Spinal cord (tissue), 10 donors: ENCODE measurements around the gene MVD. TPM values are rescaled to one million over a fixed set of nuclear protein-coding genes. Genes with fewer than 3 reads are reported as not detected.
"Not testable (repeated sequence)": the region's sequence is repeated elsewhere in the genome, so short reads cannot be mapped to it uniquely, and the experiment has no call there.

Source experiments
- DNase-seq, 6 donors: peaks; one replicate each; pipeline versions ENCODE4 v3.0.0 to v3.0.0-alpha.2; 2013 to 2015; ENCODE audit warnings: low spot score in 6 of 6, low read depth in 4 of 6
- H3K27ac ChIP-seq: one replicate; pipeline ENCODE4 v1.5.1; 2013; ENCODE audit warnings: low read depth, low read length, control low read depth
- H3K27me3 ChIP-seq: one replicate; pipeline ENCODE4 v1.6.1; 2013; ENCODE audit warnings: low read length; ENCODE audit not compliant: control insufficient read depth, insufficient read depth
- H3K36me3 ChIP-seq: one replicate; pipeline ENCODE4 v1.6.1; 2013; ENCODE audit warnings: low read length; ENCODE audit not compliant: control insufficient read depth, insufficient read depth
- H3K4me1 ChIP-seq: one replicate; pipeline ENCODE4 v1.6.1; 2013; ENCODE audit warnings: low read length; ENCODE audit not compliant: control insufficient read depth, insufficient read depth
- H3K4me3 ChIP-seq: one replicate; pipeline ENCODE4 v1.5.1; 2013; ENCODE audit warnings: low read depth, low read length, control low read depth
- H3K9me3 ChIP-seq: one replicate; pipeline ENCODE4 v1.6.1; 2013; ENCODE audit warnings: low read length; ENCODE audit not compliant: control insufficient read depth, insufficient read depth
- WGBS: methylation state at CpG from one replicate; pipeline ENCODE4 v1.1.5; 2013; ENCODE audit warnings: missing lambda C conversion rate; ENCODE audit not compliant: insufficient coverage; 5-methylcytosine and 5-hydroxymethylcytosine counted together
- polyA plus RNA-seq, 2 donors: library from polyadenylated mRNA; unstranded; fragments of 120-200 nt; gene quantifications; one replicate each; pipeline ENCODE4 v1.2.1, GENCODE V29; 2013; ENCODE audit not compliant: insufficient read length in 2 of 2
- total RNA-seq, 2 donors: library from RNA; depleted of rRNA in 1 of 2; stranded (reverse); fragments of 120-200 nt in 1 of 2; fragments of >200 nt in 1 of 2; gene quantifications; one replicate each; pipeline versions ENCODE4 v1.2.3 to v1.2.4, GENCODE V29; 2013 to 2014
- donor health status: healthy.

The MVD gene
- total and polyA plus RNA-seq, 4 donors, result 39.5 to 157 (median 102) TPM

DNA sequence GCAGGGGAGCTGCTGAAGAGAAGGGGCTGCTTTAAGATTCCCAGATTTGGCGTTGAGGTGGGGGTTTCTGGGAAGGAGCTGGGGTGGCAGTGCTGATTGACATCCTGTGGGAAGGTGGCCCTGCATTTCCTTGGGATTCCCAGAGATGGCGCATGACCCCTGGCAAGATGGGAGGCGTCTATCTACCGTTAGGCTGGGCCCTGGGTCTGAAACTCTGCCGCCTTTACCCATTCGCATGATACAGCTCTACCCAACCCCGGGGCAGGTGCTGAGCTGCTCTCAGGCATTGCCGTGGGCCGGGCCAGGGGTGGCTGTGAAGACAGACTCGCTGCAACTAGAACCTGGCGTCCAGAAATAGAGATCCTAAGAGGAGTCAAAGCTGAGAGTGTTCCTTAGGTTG, 9.9 kb upstream of the MVD start:
- 33% methylated on average over 11 of the region's 11 CpGs for WGBS
- no peak overlapping the region for H3K27ac ChIP-seq

DNA sequence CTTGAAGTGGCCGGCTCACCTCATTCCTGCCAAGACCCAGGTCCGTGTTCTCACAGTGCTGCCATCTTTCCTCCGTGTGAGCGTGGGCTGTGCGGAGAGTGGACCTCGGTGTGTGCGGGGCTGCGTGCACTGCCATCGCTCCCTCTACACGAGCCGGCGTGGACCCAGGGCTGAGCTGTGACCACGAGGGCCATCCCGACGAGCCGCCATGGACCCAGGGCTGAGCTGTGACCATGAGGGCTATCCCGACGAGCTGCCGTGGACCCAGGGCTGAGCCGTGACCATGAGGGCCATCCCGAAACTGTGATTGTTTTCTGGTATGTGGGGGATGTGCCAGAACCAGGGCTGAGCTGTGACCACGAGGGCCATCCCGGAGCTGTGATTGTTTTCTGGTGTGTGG, 8.9 kb upstream of the MVD start:
- H3K9me3 ChIP-seq, result no peaks in the 10 kb centered on the region
- no peaks in the 10 kb centered on the region for H3K4me1 ChIP-seq
- no peaks in the 10 kb centered on the region for H3K27me3 ChIP-seq
- peaks cover 54% of the 10 kb centered on the region for H3K36me3 ChIP-seq
- no peak for DNase-seq
- H3K27ac ChIP-seq, result no peak overlapping the region
- no peak overlapping the region for H3K4me3 ChIP-seq
- 89% methylated on average over 23 of the region's 23 CpGs for WGBS

More for the DNA sequence above, 9.9 kb upstream of the MVD start:
- H3K9me3 ChIP-seq, result no peaks in the 10 kb centered on the region
- no peak for DNase-seq
- peaks cover 51% of the 10 kb centered on the region for H3K36me3 ChIP-seq
- H3K4me1 ChIP-seq, result no peaks in the 10 kb centered on the region
- H3K4me3 ChIP-seq, result no peak overlapping the region
- peaks cover 2% of the 10 kb centered on the region for H3K27me3 ChIP-seq

DNA sequence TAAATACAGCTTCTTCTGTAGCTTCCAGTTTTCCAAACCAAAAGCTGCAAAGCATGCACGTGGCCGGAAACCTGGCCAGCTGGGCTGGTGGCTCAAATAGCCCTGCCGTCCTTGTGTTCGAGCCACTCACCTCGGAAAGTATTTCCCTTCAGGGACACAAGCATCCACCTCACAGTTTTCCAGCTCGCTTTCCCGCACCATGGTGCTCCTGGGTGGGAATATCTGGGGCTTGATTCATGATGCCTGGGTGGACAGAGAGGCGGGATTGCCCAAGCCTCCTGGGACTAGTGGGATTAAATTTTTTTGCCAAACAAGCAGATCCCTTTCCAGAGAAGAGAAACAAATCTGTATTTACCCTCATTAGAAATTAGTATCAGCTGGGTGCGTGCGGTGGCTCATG, 7.1 kb upstream of the MVD start:
- Histone ChIP-seq H3K9me3 (no peaks in the 10 kb centered on the region), H3K27me3 (no peaks in the 10 kb centered on the region), H3K36me3 (peaks cover 42% of the 10 kb centered on the region), H3K4me1 (no peaks in the 10 kb centered on the region), H3K27ac (no peak overlapping the region), H3K4me3 (no peak overlapping the region)
- no peak for DNase-seq
- 92% methylated on average over 7 of the region's 10 CpGs for WGBS

DNA sequence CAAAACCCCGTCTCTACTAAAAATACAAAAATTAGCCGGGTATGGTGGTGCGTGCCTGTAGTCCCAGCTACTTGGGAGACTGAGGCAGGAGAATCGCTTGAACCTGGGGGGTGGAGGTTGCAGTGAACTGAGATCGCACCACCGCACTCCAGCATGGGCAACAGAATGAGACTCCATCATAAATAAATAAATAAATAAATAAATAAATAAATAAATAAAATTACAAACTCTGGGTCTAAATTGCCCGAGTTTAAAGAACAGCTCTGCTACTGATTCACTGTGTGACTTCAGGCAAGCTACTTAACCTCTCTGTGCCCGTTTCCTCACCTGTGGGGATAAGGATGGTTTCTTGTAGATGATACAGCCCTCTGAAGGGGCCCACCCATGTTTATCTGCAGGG, 6.6 kb upstream of the MVD start:
- not testable (repeated sequence) for H3K9me3 ChIP-seq, H3K4me1 ChIP-seq, DNase-seq, H3K27ac ChIP-seq, H3K27me3 ChIP-seq, H3K4me3 ChIP-seq
- 100% methylated on average over 1 of the region's 8 CpGs for WGBS
- peaks cover 39% of the 10 kb centered on the region for H3K36me3 ChIP-seq

DNA sequence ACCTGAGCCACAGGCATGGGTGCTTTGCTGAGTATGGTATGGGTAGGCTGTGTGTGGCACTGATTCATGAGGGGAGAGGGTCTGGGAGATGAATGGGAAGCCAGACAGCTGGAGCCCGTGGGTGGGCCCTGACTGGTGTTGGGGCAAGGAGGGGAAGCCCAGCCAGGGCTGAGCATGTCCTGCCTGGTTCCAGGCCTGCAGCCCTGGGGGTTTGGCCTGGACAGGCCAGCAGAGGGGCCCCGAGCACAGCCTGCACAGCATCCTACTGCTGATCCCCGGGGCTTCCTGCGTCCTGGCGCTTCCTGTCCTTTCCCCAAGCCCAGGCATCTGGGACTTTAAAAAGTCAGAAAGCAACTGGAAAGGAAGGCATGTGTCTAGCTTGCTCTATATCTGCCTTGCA, 4.6 kb upstream of the MVD start:
- Histone ChIP-seq H3K27me3 (no peaks in the 10 kb centered on the region), H3K27ac (no peak overlapping the region), H3K4me3 (no peak overlapping the region), H3K9me3 (no peaks in the 10 kb centered on the region), H3K36me3 (peaks cover 23% of the 10 kb centered on the region), H3K4me1 (peaks cover 9% of the 10 kb centered on the region)
- DNase-seq, result no peak
- 62% methylated on average over 5 of the region's 5 CpGs for WGBS

DNA sequence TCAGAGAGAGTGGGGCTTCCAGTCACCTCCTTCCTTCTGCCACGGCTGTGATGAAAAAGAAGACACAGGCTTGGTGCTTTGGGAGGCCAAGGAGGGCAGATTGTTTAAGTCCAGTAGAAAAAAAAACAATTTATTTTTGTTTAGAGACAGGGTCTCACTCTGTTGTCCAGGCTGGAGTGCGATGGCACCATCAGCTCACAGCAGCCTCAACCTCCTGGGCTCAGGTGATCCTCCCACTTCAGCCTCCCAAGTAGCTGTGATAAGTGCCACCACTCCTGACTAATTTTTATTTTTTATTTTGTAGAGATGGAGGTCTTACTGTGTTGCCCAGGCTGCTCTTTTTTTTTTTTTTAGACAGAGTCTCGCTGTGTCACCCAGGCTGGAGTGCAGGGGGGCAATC, 2.7 kb upstream of the MVD start:
- peaks cover 20% of the 10 kb centered on the region for H3K4me1 ChIP-seq
- H3K9me3 ChIP-seq, result no peaks in the 10 kb centered on the region
- H3K4me3 ChIP-seq, result no peak overlapping the region
- H3K27me3 ChIP-seq, result no peaks in the 10 kb centered on the region
- H3K27ac ChIP-seq, result no peak overlapping the region
- no peak for DNase-seq
- peaks cover 15% of the 10 kb centered on the region for H3K36me3 ChIP-seq
- 100% methylated on average over 2 of the region's 3 CpGs for WGBS

DNA sequence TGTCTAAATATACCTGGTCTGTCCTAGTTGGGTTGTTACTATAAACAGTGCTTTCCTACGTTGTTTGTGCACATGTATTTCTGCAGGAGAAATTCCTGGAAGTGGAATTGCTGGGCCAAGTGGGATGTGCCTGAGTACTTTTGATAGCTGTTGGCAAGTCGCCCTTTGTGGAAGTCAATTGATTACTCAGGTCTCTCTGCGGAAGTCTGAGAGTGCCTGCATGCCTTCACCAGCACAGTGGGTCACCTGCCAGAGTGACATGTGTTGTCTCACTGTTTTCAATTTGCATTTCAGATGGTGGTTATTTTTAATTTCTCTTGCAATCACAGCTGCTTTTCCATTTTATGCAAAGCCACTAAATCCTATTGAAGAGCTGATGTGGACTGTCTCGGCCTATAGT, 2.3 kb upstream of the MVD start:
- Histone ChIP-seq H3K4me1 (peaks cover 20% of the 10 kb centered on the region), H3K9me3 (no peaks in the 10 kb centered on the region), H3K27me3 (no peaks in the 10 kb centered on the region), H3K4me3 (no peak overlapping the region), H3K27ac (no peak overlapping the region), H3K36me3 (peaks cover 17% of the 10 kb centered on the region)
- WGBS, result 77% methylated on average over 3 of the region's 4 CpGs
- DNase-seq, result no peak

DNA sequence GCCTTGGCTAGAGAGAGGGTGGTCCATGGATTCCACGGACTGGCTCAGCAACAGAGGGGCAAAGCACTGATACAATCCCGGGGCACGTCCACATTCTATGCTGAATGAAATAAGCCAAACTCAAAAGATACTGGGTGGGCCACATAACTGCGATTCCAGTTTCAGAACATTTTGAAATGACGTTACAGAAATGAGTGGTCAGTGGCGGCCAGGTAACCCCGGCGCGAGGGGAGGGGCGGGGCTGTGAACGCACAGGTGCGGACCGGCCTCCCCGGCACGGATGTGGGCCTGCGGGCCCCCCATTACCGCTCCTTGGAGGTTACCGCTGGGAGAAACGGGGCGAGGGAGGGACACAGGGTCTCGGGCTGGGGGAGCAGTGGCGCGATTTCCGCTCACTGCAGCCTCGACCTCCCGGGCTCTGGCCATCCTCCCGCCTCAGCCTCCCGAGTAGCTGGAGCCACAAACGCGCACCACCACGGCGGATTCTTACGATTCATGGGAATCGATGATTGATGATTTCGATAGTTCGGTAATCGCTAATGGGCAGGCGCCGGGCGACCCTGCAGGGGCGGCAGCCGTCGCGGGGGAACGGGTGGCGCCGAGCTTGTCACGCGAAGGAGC, 559 bp downstream of the MVD start:
- under 1% methylated on average over 49 of the region's 49 CpGs for WGBS
- Histone ChIP-seq H3K27ac (peak overlapping the region; percentile 61), H3K4me3 (peak overlapping the region; percentile 95), H3K9me3 (no peaks in the 10 kb centered on the region), H3K27me3 (no peaks in the 10 kb centered on the region), H3K4me1 (peaks cover 31% of the 10 kb centered on the region), H3K36me3 (peaks cover 36% of the 10 kb centered on the region)
- peak in 1 of 6 donors; percentile 14 for DNase-seq

DNA sequence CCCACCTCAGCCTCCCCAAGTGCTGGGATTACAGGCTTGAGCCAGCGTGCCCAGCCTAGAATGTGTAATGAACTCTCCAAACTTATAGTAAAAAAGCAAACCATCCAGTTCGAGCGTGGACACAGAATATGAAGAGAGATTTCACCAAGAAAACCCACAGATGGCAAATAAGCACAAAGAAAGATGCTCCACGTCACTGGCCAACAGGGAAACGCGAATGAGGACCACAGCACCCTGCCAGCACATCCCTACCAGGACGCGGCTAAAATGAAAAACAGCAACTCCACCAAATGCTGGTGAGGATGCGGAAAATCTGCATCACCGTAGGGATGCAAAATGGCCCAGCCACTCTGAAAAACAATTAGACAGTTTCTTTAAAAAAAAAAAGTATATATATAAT, 1.4 kb downstream of the MVD start:
- H3K27ac ChIP-seq, result no peak overlapping the region
- 40% methylated on average over 4 of the region's 10 CpGs for WGBS
- DNase-seq, result peak in 1 of 6 donors; percentile 50
- no peaks in the 10 kb centered on the region for H3K9me3 ChIP-seq
- no peaks in the 10 kb centered on the region for H3K27me3 ChIP-seq
- peaks cover 37% of the 10 kb centered on the region for H3K36me3 ChIP-seq
- no peak overlapping the region for H3K4me3 ChIP-seq
- peaks cover 31% of the 10 kb centered on the region for H3K4me1 ChIP-seq

DNA sequence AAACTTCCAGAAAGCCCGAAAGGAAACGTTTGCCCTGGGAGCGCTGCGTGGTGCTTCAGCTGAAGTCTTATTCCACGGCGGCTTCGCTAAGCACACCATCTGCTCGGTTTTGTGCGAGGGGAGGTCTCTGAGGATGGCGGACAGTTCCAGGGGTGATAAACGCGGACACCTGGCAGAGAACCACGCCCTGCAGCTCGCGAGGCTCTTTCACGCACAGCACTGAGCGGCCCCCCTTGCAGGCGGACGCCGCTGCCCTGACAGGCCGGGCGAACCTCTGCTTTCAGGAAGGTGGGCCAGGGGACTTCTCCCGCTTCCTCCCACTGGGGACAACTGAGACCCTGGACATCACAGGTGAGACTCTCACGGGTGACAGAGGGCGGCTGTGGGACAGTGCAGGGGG, 3.7 kb downstream of the MVD start:
- H3K36me3 ChIP-seq, result peaks cover 60% of the 10 kb centered on the region
- no peak for DNase-seq

More for the DNA sequence above, 3.7 kb downstream of the MVD start:
- H3K4me3 ChIP-seq, result no peak overlapping the region
- WGBS, result 93% methylated on average over 25 of the region's 25 CpGs
- H3K27me3 ChIP-seq, result no peaks in the 10 kb centered on the region
- no peaks in the 10 kb centered on the region for H3K9me3 ChIP-seq
- peaks cover 28% of the 10 kb centered on the region for H3K4me1 ChIP-seq
- no peak overlapping the region for H3K27ac ChIP-seq
